Psoas muscle (tissue), 8 donors: Measurements from ENCODE around the gene ACSL1. TPM values are rescaled to one million over a fixed set of nuclear protein-coding genes. Genes with fewer than 3 reads are reported as not detected.

Experiments used
- ATAC-seq, 4 donors: fragments of 200-7000 bp; cut with Tn5 transposase; one replicate each; pipeline ENCODE4 v1.9.1; 2020; ENCODE audit warnings: moderate library complexity in 3 of 4, mild to moderate bottlenecking in 2 of 4
- DNase-seq, 2 donors: peaks; one replicate each; pipeline ENCODE4 v3.0.0-alpha.2; 2020
- H3K27ac ChIP-seq: fragments of 200-600 bp; one replicate; pipeline ENCODE4 v1.8.0; 2022
- H3K27me3 ChIP-seq, 3 donors: fragments of 200-600 bp in 1 of 3; one replicate each; pipeline versions ENCODE4 v1.6.1 to v1.8.0; 2013 to 2022; ENCODE audit warnings: low read length in 2 of 3, mild to moderate bottlenecking in 2 of 3, moderate library complexity in 1 of 3; ENCODE audit not compliant: insufficient read depth in 3 of 3
- H3K36me3 ChIP-seq, 2 donors: fragments of 200-600 bp in 1 of 2; one replicate each; pipeline versions ENCODE4 v1.6.1 to v1.8.0; 2013 to 2022; ENCODE audit warnings: low read depth in 1 of 2, mild to moderate bottlenecking in 1 of 2, moderate library complexity in 1 of 2; ENCODE audit not compliant: insufficient read depth in 1 of 2
- H3K4me1 ChIP-seq: fragments of 200-600 bp; one replicate; pipeline ENCODE4 v1.8.0; 2022
- H3K4me3 ChIP-seq: fragments of 200-600 bp; one replicate; pipeline ENCODE4 v1.8.0; 2022; ENCODE audit warnings: mild to moderate bottlenecking
- H3K9me3 ChIP-seq: fragments of 200-600 bp; one replicate; pipeline ENCODE4 v1.8.0; 2022
- CTCF ChIP-seq: fragments of 200-600 bp; IDR thresholded peaks from one replicate; pipeline ENCODE4 v1.8.0; 2022; ENCODE audit warnings: antibody characterized with exemption
- WGBS, 3 donors: extraction: QIAGEN DNeasy Blood & Tissue Kit; methylation state at CpG; one replicate each; pipeline versions ENCODE4 v1.1.6 to v1.1.7; 2013; 5-methylcytosine and 5-hydroxymethylcytosine counted together
- intact Hi-C, 2 donors: fragments of 100-400 bp; cut with DNase I; formaldehyde crosslinking; loops; one replicate each; pipeline versions ENCODE4 v1.11.0 to v1.14.2; 2022
- polyA plus RNA-seq, 3 donors: library from polyadenylated mRNA; stranded (reverse); fragments of 200-250 nt; gene quantifications; one replicate each; pipeline ENCODE4 v1.2.3, GENCODE V29; 2013
- total RNA-seq, 4 donors: library from RNA; stranded (reverse); fragmentation: NEBNext Ultra II Directional in 2 of 4; extraction: Animal tissue kit (Norgen Biotek cat#: 25700) in 2 of 4; gene quantifications; one replicate each; pipeline versions ENCODE4 v1.2.1 to v1.2.4, GENCODE V29; 2021 to 2023
- donor health status: healthy with polysubstance abuse.
- donor health status: DM: no; HTN: no; CAD: no; lungs with moderate emphysema.
- donor health status: Bipolar disorder and iron deficiency.
- donor health status: healthy.
- donor health status: DM: yes; HTN: yes; CAD: no.
- donor health status: DM: no; HTN: no; CAD: no.
- donor health status: DM: no; HTN: no; CAD: no.
- donor health status: DM: yes; HTN: yes; CAD: no.

ACSL1 gene
- total and polyA plus RNA-seq, 7 donors = 257 to 1,392 (median 781) TPM

GRCh38 chr4:184776821-184777220 is 48.9 kb downstream of the ACSL1 start:
- TF ChIP-seq CTCF = no peak
- WGBS, 3 donors = 85 to 90% (median 87%) methylated on average over 5 of the region's 5 CpGs
- Histone ChIP-seq H3K4me3 (no peak overlapping the region), H3K27ac (no peak overlapping the region), H3K27me3 (no peaks in the 10 kb centered on the region), H3K9me3 (no peaks in the 10 kb centered on the region), H3K36me3 (peaks cover 11 to 99% of the 10 kb centered on the region in 2 donors), H3K4me1 (no peaks in the 10 kb centered on the region)
- DNase-seq = no peak
- ATAC-seq = peak in 2 of 4 donors; percentile 8 to 11
- intact Hi-C loops = no loop called here

GRCh38 chr4:184775854-184776555 is 49.8 kb downstream of the ACSL1 start:
- DNase-seq (no peak), ATAC-seq (peak in 3 of 4 donors; percentile 23 to 38 (median 35))
- Histone ChIP-seq H3K27ac (no peak overlapping the region), H3K36me3 (peaks cover 11 to 100% of the 10 kb centered on the region in 2 donors), H3K4me3 (no peak overlapping the region), H3K4me1 (no peaks in the 10 kb centered on the region), H3K9me3 (no peaks in the 10 kb centered on the region), H3K27me3 (no peaks in the 10 kb centered on the region)
- no peak for TF ChIP-seq CTCF
- WGBS, 3 donors = 61 to 75% (median 62%) methylated on average over 13 of the region's 13 CpGs
- intact Hi-C loops = no loop called here

- ATAC-seq (no peak), DNase-seq (no peak)
- no peak overlapping the region for H3K4me3 ChIP-seq
- peaks cover 13 to 100% of the 10 kb centered on the region in 2 donors for H3K36me3 ChIP-seq
- TF ChIP-seq CTCF = no peak
- H3K27me3 ChIP-seq = no peaks in the 10 kb centered on the region
- WGBS, 3 donors = 88 to 90% (median 90%) methylated on average over 7 of the region's 7 CpGs
- no peak overlapping the region for H3K27ac ChIP-seq
- no peaks in the 10 kb centered on the region for H3K9me3 ChIP-seq
- intact Hi-C loops = no loop called here
- H3K4me1 ChIP-seq = no peaks in the 10 kb centered on the region
Measured at GRCh38 chr4:184774152-184774551, 51.6 kb downstream of the ACSL1 start.

GRCh38 chr4:184771416-184771815 is 54.4 kb downstream of the ACSL1 start:
- intact Hi-C loops = no loop called here
- H3K36me3 ChIP-seq = peaks cover 23 to 100% of the 10 kb centered on the region in 2 donors
- no peak overlapping the region for H3K4me3 ChIP-seq
- ATAC-seq = no peak
- H3K27me3 ChIP-seq = no peaks in the 10 kb centered on the region
- H3K27ac ChIP-seq = no peak overlapping the region
- WGBS, 3 donors = 61 to 67% (median 67%) methylated on average over 1 of the region's 1 CpG
- no peak for TF ChIP-seq CTCF
- DNase-seq = no peak
- H3K4me1 ChIP-seq = no peaks in the 10 kb centered on the region
- no peaks in the 10 kb centered on the region for H3K9me3 ChIP-seq
